Erythroblast (primary cell): ENCODE results near the gene FNDC8.

Experiments
- GATA1 ChIP-seq: IDR thresholded peaks from 2 replicates; pipeline ENCODE4 v1.6.1; 2011; ENCODE audit warnings: low read depth, mild to moderate bottlenecking, control low read depth, low read length, moderate library complexity
- POLR2A ChIP-seq: IDR thresholded peaks from 2 replicates; pipeline ENCODE4 v1.6.1; 2011; ENCODE audit warnings: mild to moderate bottlenecking, low read length

DNA sequence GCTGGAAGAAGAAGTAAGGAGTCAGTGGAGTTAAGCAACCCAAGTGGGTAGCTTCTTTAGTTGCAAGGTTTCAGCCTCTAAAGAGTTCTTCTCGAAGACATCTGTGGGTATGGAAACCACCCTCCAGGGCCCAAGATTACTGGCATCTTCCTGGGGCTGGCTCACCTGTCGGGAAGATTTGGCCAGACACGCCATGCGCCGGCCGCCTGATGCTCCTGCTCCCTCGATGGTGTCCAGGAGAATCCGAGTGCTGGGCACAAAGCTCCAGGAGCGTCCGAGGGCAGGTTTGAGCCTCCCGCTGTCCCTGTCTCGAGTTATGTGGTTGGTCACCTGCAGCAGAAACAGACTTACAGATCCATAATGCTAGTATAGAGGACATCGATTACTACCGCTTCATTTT, 20.4 kb upstream of the FNDC8 start:
- no peak for TF ChIP-seq POLR2A
- no peak for TF ChIP-seq GATA1
